K562 (cell line): ENCODE results near the gene SIKE1.

Experiments
- HEY1 ChIP-seq: fragments of 250-450 bp; sonication (Bioruptor Pico); IDR thresholded peaks from 2 replicates; pipeline ENCODE4 v1.5.0; 2020; ENCODE audit warnings: mild to moderate bottlenecking, moderate library complexity, borderline replicate concordance
- KLF10 ChIP-seq: fragments of 250-450 bp; sonication (Bioruptor Pico); IDR thresholded peaks from 2 replicates; pipeline ENCODE4 v1.6.1; 2021; ENCODE audit warnings: matching md5 sums
- MAFG ChIP-seq: fragments of 450-650 bp; conservative IDR thresholded peaks from 2 replicates; pipeline ENCODE4 v1.6.1; 2016; ENCODE audit warnings: missing genetic modification characterization, missing compliant biosample characterization
- NFIC ChIP-seq: fragments of 450-650 bp; IDR thresholded peaks from 2 replicates; pipeline ENCODE4 v1.6.1; 2017; ENCODE audit warnings: mild to moderate bottlenecking, inconsistent platforms
- SMARCB1 ChIP-seq: IDR thresholded peaks from 2 replicates; pipeline ENCODE4 v1.6.1; 2011; ENCODE audit warnings: improper control_type of control experiment, low read depth; ENCODE audit not compliant: insufficient read length
- TAF1 ChIP-seq: IDR thresholded peaks from 2 replicates; pipeline ENCODE4 v1.6.1; 2011; ENCODE audit warnings: mild to moderate bottlenecking, low read length, moderate library complexity; ENCODE audit not compliant: insufficient read depth, control insufficient read depth, severe bottlenecking; ENCODE audit errors: extremely low read depth
- TCF7L2 ChIP-seq: fragments of 150-350 bp; IDR thresholded peaks from 2 replicates; pipeline ENCODE4 v1.6.1; 2016; ENCODE audit warnings: low read depth, mild to moderate bottlenecking, low read length, moderate library complexity
- TSC22D4 ChIP-seq: fragments of 450-650 bp; IDR thresholded peaks from 2 replicates; pipeline ENCODE4 v1.6.1; 2016; ENCODE audit warnings: missing genetic modification characterization, missing biosample characterization, control low read depth
- YY1 ChIP-seq, 3 experiments: IDR thresholded peaks; 2 replicates each; pipeline ENCODE4 v1.6.1; 2011; ENCODE audit warnings: low read length in 2 of 3, mild to moderate bottlenecking in 2 of 3, moderate library complexity in 2 of 3, borderline replicate concordance in 1 of 3, control low read depth in 1 of 3, low read depth in 1 of 3; ENCODE audit not compliant: insufficient read depth in 3 of 3, insufficient replicate concordance in 2 of 3, control insufficient read depth in 1 of 3, insufficient read length in 1 of 3; ENCODE audit errors: extremely low read depth in 1 of 3
- TF ChIP-seq, protein P1 (sequence below), 3 experiments: IDR thresholded peaks in 2 of 3; conservative IDR thresholded peaks in 1 of 3; 2 replicates each; pipeline ENCODE4 v1.5.1; 2011 to 2012; ENCODE audit warnings: low read length in 3 of 3, mild to moderate bottlenecking in 3 of 3, control low read depth in 2 of 3, improper control_type of control experiment in 1 of 3, inconsistent platforms in 1 of 3, low read depth in 1 of 3, mixed read lengths in 1 of 3, moderate library complexity in 1 of 3; ENCODE audit not compliant: insufficient read depth in 2 of 3
- TF ChIP-seq, protein P2 (sequence below): fragments of 250-450 bp; sonication (Bioruptor Pico); IDR thresholded peaks from 2 replicates; pipeline ENCODE4 v1.5.0; 2020; ENCODE audit warnings: mild to moderate bottlenecking
- TF ChIP-seq, protein P3 (sequence below): fragments of 450-650 bp; IDR thresholded peaks from 2 replicates; pipeline ENCODE4 v1.6.1; 2016; ENCODE audit warnings: low read depth

DNA sequence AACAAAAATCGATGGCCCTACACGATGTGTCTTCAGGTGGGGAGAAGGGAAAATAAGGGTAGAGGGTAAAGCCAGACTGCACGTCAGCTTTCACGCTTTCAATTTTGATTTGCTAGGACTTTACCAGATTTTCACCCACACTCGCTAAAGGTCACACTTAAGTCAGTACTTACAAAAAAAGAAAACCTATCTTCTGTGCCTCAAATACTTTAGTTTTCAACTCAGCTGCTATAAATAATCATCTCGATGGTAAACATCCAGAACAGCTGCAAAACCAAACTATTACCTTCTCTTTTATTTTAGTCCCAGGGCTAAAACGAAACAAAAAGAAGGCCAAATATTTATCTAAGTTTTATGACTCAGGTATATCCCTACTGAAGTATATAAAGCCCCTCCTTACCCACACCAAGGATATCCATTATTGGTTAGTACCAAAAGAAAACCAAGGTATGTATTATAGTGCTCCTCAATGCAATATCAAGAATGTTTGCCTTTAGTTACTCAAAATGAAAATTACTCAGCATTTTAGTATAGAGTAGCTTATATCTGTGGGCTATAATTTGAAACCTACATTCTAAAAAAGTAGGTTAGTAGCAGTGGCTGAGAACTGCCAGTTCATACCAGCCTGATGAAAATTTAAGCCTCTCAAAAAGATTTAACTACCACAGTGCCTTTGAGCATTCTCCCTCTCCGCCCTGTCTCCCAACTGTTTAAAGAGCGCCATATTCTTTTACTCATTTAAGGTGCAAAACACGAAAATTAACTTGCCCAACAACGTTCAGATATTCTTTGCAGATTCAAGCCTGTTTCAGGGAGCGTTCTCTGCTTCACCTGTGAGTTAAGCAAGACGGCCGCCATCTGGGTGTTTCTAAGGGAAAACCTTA lies 24.2 kb downstream of the SIKE1 start:
- TF ChIP-seq, protein P1, sequence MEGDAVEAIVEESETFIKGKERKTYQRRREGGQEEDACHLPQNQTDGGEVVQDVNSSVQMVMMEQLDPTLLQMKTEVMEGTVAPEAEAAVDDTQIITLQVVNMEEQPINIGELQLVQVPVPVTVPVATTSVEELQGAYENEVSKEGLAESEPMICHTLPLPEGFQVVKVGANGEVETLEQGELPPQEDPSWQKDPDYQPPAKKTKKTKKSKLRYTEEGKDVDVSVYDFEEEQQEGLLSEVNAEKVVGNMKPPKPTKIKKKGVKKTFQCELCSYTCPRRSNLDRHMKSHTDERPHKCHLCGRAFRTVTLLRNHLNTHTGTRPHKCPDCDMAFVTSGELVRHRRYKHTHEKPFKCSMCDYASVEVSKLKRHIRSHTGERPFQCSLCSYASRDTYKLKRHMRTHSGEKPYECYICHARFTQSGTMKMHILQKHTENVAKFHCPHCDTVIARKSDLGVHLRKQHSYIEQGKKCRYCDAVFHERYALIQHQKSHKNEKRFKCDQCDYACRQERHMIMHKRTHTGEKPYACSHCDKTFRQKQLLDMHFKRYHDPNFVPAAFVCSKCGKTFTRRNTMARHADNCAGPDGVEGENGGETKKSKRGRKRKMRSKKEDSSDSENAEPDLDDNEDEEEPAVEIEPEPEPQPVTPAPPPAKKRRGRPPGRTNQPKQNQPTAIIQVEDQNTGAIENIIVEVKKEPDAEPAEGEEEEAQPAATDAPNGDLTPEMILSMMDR (IDR thresholded peaks at IDR 0.05 in 2 of 3, conservative IDR thresholded peaks at IDR 0.05 in 1 of 3; ENCODE audit: insufficient read depth in 2 of 3, low read depth in 1 of 3, low read length in 3 of 3), result no peak
- TF ChIP-seq NFIC, result no peak
- TF ChIP-seq YY1 (IDR thresholded peaks at IDR 0.05; ENCODE audit: borderline replicate concordance in 1 of 3, control insufficient read depth in 1 of 3, extremely low read depth in 1 of 3, insufficient read depth in 3 of 3, insufficient read length in 1 of 3, insufficient replicate concordance in 2 of 3, low read depth in 1 of 3, low read length in 2 of 3), result peak in 1 of 3 experiments; percentile 45
- no peak for TF ChIP-seq TSC22D4 (tag)
- TF ChIP-seq, protein P2, sequence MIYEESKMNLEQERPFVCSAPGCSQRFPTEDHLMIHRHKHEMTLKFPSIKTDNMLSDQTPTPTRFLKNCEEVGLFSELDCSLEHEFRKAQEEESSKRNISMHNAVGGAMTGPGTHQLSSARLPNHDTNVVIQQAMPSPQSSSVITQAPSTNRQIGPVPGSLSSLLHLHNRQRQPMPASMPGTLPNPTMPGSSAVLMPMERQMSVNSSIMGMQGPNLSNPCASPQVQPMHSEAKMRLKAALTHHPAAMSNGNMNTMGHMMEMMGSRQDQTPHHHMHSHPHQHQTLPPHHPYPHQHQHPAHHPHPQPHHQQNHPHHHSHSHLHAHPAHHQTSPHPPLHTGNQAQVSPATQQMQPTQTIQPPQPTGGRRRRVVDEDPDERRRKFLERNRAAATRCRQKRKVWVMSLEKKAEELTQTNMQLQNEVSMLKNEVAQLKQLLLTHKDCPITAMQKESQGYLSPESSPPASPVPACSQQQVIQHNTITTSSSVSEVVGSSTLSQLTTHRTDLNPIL (CRISPR knock-in tag), result no peak
- no peak for TF ChIP-seq KLF10 (CRISPR knock-in tag)
- no peak for TF ChIP-seq MAFG (tag)
- TF ChIP-seq HEY1 (CRISPR knock-in tag), result no peak
- TF ChIP-seq SMARCB1, result no peak
- no peak for TF ChIP-seq TAF1
- no peak for TF ChIP-seq TCF7L2
- TF ChIP-seq, protein P3, sequence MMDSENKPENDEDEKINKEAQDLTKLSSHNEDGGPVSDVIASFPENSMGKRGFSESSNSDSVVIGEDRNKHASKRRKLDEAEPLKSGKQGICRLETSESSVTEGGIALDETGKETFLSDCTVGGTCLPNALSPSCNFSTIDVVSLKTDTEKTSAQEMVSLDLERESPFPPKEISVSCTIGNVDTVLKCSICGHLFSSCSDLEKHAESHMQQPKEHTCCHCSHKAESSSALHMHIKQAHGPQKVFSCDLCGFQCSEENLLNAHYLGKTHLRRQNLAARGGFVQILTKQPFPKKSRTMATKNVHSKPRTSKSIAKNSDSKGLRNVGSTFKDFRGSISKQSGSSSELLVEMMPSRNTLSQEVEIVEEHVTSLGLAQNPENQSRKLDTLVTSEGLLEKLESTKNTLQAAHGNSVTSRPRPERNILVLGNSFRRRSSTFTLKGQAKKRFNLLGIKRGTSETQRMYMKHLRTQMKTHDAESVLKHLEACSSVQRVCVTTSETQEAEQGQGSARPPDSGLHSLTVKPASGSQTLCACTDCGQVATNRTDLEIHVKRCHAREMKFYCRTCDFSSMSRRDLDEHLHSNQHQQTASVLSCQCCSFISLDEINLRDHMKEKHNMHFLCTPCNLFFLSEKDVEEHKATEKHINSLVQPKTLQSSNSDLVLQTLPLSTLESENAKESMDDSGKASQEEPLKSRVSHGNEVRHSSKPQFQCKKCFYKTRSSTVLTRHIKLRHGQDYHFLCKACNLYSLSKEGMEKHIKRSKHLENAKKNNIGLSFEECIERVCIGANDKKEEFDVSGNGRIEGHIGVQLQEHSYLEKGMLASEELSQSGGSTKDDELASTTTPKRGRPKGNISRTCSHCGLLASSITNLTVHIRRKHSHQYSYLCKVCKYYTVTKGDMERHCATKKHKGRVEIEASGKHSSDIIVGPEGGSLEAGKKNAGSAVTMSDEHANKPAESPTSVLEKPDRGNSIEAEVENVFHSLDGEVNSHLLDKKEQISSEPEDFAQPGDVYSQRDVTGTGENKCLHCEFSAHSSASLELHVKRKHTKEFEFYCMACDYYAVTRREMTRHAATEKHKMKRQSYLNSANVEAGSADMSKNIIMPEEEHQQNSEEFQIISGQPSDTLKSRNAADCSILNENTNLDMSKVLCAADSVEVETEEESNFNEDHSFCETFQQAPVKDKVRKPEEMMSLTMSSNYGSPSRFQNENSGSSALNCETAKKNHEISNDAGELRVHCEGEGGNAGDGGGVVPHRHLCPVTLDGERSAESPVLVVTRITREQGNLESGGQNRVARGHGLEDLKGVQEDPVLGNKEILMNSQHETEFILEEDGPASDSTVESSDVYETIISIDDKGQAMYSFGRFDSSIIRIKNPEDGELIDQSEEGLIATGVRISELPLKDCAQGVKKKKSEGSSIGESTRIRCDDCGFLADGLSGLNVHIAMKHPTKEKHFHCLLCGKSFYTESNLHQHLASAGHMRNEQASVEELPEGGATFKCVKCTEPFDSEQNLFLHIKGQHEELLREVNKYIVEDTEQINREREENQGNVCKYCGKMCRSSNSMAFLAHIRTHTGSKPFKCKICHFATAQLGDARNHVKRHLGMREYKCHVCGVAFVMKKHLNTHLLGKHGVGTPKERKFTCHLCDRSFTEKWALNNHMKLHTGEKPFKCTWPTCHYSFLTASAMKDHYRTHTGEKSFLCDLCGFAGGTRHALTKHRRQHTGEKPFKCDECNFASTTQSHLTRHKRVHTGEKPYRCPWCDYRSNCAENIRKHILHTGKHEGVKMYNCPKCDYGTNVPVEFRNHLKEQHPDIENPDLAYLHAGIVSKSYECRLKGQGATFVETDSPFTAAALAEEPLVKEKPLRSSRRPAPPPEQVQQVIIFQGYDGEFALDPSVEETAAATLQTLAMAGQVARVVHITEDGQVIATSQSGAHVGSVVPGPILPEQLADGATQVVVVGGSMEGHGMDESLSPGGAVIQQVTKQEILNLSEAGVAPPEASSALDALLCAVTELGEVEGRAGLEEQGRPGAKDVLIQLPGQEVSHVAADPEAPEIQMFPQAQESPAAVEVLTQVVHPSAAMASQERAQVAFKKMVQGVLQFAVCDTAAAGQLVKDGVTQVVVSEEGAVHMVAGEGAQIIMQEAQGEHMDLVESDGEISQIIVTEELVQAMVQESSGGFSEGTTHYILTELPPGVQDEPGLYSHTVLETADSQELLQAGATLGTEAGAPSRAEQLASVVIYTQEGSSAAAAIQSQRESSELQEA, result no peak
